ENCODE measurements around the gene CSRP1. TPM values are rescaled to one million over a fixed set of nuclear protein-coding genes. Genes with fewer than 3 reads are reported as not detected.

The CSRP1 gene
- total and polyA plus RNA-seq, 9 of the 15 experiments (the other 6 are each of a cell fraction or from before 2014, with no cell fraction given), result 6.8 to 39.4 (median 23.7) TPM

DNA sequence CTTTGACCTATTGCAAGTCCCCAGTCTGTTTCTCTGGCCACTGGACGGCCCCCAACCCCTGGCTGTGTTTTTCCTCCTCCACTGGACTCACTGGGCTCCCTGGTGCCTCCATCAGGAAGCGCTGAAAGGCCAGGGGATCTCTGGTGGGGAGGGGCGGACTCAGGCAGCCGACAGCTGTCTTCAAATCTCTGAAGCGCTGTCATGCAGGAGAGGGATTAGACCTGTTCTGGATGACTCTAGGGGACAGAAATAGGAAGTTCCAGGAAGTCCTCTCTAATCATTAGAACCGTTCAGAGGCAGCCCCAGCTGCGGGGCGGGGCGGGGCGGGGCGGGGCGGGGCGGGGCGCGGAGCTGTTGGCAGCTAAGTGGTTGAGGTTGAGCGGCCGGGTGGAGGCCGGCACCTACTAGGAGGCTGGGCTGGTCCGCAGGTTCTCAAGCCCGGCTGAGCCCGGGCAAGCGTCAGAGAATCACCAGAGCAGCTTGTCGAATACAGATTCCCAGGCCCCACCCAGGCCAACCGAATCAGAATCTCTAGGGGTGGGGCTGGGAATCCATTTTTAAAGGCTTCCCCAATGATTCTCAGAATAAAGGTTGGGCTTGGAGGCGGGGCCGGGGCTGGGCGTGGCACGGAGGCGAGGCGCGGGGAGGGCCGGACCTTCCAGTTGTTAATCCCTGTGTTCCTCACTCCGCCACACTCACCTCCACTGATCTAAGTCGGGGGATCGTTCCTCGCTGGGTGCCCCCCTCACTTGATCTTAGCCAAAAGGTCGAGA is 26.5 kb downstream of the CSRP1 start (continued):
- TF ChIP-seq, protein P1, sequence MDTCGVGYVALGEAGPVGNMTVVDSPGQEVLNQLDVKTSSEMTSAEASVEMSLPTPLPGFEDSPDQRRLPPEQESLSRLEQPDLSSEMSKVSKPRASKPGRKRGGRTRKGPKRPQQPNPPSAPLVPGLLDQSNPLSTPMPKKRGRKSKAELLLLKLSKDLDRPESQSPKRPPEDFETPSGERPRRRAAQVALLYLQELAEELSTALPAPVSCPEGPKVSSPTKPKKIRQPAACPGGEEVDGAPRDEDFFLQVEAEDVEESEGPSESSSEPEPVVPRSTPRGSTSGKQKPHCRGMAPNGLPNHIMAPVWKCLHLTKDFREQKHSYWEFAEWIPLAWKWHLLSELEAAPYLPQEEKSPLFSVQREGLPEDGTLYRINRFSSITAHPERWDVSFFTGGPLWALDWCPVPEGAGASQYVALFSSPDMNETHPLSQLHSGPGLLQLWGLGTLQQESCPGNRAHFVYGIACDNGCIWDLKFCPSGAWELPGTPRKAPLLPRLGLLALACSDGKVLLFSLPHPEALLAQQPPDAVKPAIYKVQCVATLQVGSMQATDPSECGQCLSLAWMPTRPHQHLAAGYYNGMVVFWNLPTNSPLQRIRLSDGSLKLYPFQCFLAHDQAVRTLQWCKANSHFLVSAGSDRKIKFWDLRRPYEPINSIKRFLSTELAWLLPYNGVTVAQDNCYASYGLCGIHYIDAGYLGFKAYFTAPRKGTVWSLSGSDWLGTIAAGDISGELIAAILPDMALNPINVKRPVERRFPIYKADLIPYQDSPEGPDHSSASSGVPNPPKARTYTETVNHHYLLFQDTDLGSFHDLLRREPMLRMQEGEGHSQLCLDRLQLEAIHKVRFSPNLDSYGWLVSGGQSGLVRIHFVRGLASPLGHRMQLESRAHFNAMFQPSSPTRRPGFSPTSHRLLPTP (IDR thresholded peaks at IDR 0.05; ENCODE audit: borderline replicate concordance, extremely low read depth, insufficient read length), result no peak
- TF ChIP-seq, protein P2, sequence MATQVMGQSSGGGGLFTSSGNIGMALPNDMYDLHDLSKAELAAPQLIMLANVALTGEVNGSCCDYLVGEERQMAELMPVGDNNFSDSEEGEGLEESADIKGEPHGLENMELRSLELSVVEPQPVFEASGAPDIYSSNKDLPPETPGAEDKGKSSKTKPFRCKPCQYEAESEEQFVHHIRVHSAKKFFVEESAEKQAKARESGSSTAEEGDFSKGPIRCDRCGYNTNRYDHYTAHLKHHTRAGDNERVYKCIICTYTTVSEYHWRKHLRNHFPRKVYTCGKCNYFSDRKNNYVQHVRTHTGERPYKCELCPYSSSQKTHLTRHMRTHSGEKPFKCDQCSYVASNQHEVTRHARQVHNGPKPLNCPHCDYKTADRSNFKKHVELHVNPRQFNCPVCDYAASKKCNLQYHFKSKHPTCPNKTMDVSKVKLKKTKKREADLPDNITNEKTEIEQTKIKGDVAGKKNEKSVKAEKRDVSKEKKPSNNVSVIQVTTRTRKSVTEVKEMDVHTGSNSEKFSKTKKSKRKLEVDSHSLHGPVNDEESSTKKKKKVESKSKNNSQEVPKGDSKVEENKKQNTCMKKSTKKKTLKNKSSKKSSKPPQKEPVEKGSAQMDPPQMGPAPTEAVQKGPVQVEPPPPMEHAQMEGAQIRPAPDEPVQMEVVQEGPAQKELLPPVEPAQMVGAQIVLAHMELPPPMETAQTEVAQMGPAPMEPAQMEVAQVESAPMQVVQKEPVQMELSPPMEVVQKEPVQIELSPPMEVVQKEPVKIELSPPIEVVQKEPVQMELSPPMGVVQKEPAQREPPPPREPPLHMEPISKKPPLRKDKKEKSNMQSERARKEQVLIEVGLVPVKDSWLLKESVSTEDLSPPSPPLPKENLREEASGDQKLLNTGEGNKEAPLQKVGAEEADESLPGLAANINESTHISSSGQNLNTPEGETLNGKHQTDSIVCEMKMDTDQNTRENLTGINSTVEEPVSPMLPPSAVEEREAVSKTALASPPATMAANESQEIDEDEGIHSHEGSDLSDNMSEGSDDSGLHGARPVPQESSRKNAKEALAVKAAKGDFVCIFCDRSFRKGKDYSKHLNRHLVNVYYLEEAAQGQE (IDR thresholded peaks at IDR 0.05; ENCODE audit: borderline replicate concordance), result peak; percentile 36; the same call in 1 of the 2 replicates
- TF ChIP-seq, protein P2 (CRISPR knock-in tag; IDR thresholded peaks at IDR 0.05; ENCODE audit: low read depth), result no peak
- peak; percentile 61 for TF ChIP-seq KLF16 (IDR thresholded peaks at IDR 0.05)
- TF ChIP-seq HMGN3 (IDR thresholded peaks at IDR 0.05; ENCODE audit: borderline replicate concordance, extremely low read depth, insufficient read length, low read depth, low read length), result peak; percentile 67
- peak; percentile 95 for TF ChIP-seq MEF2A (IDR thresholded peaks at IDR 0.05; ENCODE audit: control insufficient read depth, low read depth, low read length)
- TF ChIP-seq, protein P3, sequence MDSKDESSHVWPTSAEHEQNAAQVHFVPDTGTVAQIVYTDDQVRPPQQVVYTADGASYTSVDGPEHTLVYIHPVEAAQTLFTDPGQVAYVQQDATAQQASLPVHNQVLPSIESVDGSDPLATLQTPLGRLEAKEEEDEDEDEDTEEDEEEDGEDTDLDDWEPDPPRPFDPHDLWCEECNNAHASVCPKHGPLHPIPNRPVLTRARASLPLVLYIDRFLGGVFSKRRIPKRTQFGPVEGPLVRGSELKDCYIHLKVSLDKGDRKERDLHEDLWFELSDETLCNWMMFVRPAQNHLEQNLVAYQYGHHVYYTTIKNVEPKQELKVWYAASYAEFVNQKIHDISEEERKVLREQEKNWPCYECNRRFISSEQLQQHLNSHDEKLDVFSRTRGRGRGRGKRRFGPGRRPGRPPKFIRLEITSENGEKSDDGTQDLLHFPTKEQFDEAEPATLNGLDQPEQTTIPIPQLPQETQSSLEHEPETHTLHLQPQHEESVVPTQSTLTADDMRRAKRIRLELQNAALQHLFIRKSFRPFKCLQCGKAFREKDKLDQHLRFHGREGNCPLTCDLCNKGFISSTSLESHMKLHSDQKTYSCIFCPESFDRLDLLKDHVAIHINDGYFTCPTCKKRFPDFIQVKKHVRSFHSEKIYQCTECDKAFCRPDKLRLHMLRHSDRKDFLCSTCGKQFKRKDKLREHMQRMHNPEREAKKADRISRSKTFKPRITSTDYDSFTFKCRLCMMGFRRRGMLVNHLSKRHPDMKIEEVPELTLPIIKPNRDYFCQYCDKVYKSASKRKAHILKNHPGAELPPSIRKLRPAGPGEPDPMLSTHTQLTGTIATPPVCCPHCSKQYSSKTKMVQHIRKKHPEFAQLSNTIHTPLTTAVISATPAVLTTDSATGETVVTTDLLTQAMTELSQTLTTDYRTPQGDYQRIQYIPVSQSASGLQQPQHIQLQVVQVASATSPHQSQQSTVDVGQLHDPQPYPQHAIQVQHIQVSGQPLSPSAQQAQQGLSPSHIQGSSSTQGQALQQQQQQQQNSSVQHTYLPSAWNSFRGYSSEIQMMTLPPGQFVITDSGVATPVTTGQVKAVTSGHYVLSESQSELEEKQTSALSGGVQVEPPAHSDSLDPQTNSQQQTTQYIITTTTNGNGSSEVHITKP (IDR thresholded peaks at IDR 0.05; ENCODE audit: partially characterized antibody), result peak; percentile 69
